NCI-H2171 treated with DMSO at 0.1 percent for 48 hours (cell line): ENCODE results near the gene OR51M1.

Experiments used
- DNase-seq: peaks from one replicate; lab custom pipeline; 2025; lab: John Stamatoyannopoulos, UW

Gene OR51M1

GRCh38 chr11:5384335-5384734 lies 723 bp downstream of the OR51M1 start:
- DNase-seq = no peak

GRCh38 chr11:5390210-5390609 lies 6.6 kb downstream of the OR51M1 start:
- no peak for DNase-seq

DNA sequence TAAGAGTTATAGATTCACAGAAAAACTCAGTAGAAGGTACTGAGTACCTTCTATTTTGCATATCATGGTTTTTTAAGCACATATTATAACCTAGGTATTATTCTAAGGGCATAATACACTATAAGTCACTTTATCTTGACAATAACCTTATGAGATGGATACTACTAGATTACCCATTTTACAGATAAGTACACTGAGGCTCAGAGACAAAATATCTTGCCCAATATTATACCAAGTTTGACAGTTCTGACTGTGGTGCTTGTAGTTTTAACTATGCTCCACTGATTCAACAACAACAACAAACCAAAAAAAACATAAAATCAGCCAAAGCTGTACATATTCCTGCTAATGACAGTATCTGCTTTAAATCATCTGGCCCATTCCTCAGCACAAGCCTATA lies 10.5 kb downstream of the OR51M1 start:
- no peak for DNase-seq

GRCh38 chr11:5398936-5399335 lies 15.3 kb downstream of the OR51M1 start:
- DNase-seq = no peak

GRCh38 chr11:5405173-5405572 lies 21.6 kb downstream of the OR51M1 start:
- DNase-seq = no peak

DNA sequence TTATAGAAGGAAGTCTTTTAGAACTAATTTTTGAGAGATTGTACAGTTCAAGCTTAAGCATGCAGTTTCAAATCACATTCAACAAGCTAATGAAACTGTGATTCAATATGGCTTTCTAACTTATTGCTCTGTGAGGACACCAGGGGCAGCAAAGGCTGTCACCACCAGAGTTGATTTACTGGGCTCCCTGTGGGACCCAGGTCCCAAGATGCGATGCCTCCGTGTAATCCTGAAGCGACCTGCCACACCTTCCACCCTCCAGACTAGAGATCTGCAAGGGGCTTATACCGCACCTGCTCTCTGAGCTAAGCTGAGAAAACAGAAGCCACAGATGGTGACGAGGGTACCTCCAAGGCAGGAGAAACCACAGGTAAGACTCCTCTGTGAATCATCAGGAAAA lies 37.4 kb downstream of the OR51M1 start:
- no peak for DNase-seq

DNA sequence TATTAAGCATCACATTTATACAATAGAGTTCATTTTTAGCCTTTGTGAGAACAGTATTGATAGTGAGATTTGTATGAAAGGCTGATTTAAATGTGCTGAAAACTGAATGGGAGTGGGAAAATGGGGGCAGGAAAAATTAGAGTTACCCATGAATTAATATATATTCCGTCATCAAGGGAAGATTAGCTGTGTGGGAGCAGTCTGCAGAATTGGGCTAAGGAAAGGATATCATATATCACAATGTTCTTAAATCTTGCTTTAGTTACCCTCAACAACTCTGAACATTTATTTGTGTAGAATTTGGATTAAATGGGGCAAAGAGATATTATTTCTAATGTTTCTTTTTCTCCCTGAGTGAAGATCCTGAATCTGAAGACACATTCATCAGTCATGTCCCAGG lies 38.2 kb downstream of the OR51M1 start, which contains the start of gene OR51Q1:
Gene OR51Q1 (plus strand): TSS at position 301 of the 400 bp plus-strand sequence. CDS start 90 bp downstream, at position 391.
- no peak for DNase-seq

DNA sequence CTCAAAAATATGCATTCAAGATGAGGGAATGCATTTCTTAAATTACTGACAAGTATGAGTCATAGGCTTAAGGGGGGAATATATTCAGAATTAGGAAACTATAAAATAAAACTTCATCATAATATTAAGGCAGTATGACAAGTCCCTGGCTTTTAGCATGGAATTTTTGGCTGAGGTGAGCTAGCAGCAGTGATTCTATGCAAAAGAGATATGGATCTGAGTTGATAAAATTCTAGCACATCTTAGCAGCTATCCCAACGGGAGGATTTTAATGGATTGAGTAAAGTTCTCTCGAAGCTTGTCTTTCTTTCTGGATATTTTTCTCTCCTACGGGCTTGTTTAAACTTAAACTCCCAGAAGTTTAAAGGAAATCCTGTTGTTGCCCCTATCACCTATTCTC lies 39.5 kb downstream of the OR51M1 start:
- no peak for DNase-seq

DNA sequence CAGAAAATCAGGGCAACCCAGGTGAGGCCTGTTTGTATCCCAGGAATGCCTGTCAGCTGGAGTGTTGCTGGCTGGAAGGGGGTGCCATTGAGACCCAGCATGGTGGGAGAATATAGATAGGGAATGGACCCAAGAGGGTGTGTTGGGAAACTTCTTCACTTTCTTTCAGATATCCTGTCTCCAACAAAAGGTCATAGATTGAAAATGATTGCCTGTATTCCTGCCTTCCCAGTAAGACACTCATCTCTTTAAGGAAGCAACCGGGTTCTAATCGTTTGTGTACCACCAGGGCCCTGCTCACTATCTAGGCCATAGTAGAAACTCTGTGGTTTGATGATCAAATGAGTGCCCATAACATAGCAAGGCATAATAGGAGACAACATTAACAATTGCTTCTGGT lies 57.8 kb downstream of the OR51M1 start, which contains the start of gene OR51I1:
Gene OR51I1 (minus strand): TSS at position 101 of the 400 bp plus-strand sequence. CDS start 0 bp downstream, at position 101.
- no peak for DNase-seq
